ENCODE results near the gene UNCX.
"Not testable (repeated sequence)": the region's sequence is repeated elsewhere in the genome, so short reads cannot be mapped to it uniquely, and the experiment has no call there.

The UNCX gene

DNA sequence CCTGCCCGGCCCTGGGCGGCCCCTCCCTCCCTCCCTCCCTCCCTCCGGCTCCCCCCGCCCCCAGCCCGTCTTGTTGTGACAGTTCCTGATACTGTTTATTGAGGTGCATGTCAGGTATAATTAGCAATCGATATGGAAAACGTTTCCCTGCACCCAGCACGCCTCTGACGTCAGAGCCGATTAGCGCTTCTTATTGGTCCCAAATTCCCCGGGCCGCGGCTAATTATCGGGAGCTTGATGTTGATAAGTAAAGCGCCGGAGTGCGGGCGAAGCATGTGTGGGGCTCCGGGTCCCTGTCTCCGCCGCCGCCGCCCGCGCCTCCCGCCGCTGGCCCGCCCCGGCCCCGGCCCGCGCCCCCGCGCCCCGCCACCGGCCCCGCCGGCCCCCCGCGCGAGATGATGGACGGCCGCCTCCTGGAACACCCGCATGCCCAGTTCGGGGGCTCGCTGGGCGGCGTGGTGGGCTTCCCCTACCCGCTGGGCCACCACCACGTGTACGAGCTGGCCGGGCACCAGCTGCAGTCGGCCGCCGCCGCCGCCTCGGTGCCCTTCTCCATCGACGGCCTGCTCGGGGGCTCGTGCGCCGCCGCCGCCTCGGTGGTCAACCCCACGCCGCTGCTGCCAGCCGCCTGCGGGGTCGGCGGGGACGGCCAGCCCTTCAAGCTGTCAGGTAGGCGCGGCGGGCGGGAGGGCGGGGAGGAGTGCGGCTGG lies at the start of gene UNCX:
Gene UNCX (plus strand): TSS at position 250 of the 710 bp plus-strand sequence. CDS start 146 bp downstream, at position 396.
- in situ Hi-C loops (cut with MboI; ENCODE audit: low sequenced_read_pairs) = no loop called here

DNA sequence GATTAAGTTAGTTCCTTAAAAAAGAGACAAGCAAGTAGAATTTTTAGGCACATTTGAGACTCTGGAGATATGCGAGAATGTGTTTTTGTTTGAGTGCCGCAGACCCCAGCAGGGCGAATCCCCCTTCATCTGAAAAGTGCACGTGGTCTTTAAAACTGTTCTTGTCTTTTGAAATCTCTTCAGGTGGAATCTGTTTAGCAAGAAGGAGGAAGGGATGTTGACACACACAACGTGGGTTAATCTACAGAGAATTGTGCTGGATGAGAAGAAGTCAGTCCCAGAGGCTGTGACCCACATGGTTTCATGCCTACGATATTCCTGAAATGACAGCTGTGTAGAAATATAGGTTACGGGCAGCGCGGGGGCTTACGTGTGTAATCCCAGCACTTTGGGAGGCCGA lies 45.5 kb upstream of the UNCX start:
- in situ Hi-C loops (cut with MboI; ENCODE audit: low sequenced_read_pairs) = no loop called here

DNA sequence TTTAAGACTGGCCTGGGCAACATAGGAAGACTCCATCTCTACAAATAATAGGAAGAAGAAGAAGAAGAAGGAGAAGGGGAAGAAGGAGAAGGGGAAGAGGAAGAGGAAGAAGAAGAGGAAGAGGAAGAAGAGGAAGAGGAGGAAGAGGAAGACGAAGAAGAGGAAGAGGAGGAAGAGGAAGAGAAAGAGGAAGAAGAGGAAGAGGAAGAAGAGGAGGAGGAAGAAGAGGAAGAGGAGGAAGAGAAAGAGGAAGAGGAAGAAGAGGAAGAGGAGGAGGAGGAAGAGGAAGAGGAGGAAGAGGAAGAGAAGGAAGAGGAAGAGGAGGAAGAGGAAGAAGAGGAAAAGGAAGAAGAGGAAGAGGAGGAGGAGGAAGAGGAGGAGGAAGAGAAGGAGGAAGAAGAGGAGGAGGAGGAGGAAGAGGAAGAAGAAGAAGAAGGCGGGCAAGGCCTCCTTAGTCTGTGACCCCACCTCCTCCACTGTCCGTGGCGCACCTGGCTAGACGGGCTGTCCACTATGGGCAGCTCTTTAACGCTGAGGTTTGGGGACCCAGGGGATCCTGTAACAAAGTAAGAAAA lies 43.9 kb upstream of the UNCX start:
- in situ Hi-C loops (cut with MboI; ENCODE audit: low sequenced_read_pairs) = no loop called here

DNA sequence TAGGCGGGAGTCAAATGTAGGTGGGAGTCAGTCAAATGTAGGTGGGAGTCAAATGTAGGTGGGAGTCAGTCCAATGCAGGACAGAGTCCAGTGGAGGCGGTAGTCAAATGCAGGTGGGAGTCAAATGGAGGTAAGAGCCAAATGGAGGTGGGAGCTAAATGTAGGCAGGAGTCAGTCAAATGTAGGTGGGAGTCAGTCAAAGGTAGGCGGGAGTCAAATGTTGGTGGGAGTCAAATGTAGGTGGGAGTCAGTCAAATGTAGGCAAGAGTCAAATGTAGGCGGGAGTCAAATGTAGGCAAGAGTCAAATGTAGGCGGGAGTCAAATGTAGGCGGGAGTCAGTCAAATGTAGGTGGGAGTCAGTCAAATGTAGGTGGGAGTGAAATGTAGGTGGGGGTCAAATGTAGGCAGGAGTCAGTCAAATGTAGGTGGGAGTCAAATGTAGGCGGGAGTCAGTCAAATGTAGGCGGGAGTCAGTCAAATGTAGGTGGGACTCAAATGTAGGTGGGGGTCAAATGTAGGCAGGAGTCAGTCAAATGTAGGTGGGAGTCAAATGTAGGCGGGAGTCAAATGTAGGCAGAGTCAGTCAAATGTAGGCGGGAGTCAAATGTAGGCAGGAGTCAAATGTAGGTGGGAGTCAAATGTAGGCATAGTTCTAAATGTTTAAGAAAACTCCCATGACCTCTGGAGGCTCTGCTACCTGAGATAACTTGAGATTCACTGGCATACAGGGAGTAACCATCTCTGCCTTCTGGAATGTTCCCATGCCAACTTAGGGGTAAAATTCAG lies 42.5 kb upstream of the UNCX start:
- in situ Hi-C loops (cut with MboI; ENCODE audit: low sequenced_read_pairs) = no loop called here

DNA sequence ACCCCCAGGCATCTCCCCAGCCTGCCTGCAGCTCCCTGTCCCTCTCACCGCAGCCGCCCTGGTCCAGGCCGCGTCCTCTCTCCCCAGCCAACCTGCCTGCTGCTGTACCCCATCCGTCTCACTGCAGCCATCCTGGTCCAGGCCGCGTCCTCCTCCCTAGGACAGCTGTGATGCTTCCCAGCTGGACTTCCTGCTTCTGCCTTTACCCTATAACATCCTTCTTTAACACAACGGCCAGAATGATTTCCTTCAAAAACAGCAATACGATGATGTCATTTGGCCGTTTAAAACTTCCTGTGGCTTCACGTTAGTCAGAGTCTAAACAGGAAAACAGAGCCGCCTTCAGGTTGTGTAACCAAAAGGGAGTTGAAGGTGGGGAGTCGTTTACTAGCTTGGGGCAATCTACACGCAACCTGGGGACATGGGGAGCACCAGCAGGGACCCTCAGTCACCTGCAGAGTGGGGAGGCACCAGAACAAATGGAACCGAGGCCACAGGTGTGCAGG lies 40.4 kb upstream of the UNCX start:
- in situ Hi-C loops (cut with MboI; ENCODE audit: low sequenced_read_pairs) = no loop called here

DNA sequence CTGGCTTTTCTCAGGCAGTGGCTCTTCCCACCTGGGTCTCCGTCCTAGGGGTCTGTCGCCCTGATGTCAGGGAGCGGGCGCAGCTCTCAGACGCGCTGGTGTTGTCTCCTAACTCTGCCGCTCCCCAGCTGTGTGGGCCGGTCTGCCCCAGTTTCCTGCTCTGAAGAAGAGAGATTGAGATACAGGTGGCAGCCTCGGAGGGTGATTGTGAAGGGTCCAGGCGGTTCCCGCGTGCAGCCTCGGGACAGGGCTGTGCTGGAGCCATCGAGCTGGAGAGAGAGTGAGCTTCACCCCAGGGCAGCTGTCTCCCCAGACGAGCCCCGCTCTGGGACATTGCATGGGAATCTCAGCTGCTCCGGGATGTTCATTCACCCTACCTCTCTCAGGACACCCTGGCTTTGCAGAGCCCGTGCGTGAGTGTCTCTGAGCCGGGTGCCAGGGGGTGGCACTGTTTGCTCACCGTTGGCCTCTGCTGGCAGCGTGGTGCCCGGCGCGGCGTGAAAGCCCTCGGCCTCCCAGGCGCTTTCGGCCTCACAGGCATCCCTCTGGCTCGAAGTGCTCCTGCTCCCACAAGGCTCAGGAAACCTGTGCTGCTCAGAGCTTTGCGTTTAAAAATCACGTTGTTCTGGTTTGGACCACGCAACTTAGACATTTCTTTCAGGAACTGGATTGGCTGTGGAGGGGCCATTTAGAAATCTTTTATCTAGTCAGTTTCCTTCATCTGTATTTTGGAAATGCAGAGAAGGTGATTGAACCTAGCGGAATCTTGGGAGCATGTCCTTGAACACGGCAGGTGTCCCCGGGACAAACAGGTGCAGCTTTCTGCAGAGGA lies 38.9 kb upstream of the UNCX start:
- in situ Hi-C loops (cut with MboI; ENCODE audit: low sequenced_read_pairs) = no loop called here

DNA sequence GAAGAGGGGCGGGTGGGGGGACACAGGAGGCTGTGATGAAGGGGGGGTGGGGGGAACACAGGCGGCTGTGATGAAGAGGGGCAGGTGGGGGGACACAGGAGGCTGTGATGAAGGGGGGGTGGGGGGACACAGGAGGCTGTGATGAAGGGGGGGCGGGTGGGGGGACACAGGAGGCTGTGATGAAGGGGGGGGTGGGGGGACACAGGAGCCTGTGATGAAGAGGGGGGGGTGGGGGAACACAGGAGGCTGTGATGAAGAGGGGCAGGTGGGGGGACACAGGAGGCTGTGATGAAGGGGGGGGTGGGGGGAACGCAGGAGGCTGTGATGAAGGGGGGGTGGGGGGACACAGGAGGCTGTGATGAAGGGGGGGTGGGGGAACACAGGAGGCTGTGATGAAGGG lies 36.2 kb upstream of the UNCX start:
- in situ Hi-C loops (cut with MboI; ENCODE audit: low sequenced_read_pairs) = not testable (repeated sequence)

DNA sequence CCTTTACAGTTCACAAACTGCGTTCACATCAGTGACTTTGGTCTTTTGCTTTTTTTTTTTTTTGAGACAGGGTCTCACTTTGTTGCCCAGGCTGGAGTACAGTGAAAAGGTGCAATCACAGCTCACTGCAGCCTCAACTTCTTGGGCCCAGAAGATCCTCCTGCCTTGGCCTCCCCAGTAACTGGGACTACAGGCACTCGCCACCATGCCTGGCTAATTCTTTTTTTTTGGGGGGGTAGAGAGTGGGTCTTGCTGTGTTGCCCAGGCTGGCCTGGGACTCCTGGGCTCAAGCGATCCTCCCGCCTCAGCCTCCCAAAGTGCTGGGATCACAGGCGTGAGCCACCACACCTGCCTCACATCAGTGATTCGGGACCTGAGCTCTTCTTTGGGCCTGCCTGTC lies 35.7 kb upstream of the UNCX start:
- in situ Hi-C loops (cut with MboI; ENCODE audit: low sequenced_read_pairs) = no loop called here

DNA sequence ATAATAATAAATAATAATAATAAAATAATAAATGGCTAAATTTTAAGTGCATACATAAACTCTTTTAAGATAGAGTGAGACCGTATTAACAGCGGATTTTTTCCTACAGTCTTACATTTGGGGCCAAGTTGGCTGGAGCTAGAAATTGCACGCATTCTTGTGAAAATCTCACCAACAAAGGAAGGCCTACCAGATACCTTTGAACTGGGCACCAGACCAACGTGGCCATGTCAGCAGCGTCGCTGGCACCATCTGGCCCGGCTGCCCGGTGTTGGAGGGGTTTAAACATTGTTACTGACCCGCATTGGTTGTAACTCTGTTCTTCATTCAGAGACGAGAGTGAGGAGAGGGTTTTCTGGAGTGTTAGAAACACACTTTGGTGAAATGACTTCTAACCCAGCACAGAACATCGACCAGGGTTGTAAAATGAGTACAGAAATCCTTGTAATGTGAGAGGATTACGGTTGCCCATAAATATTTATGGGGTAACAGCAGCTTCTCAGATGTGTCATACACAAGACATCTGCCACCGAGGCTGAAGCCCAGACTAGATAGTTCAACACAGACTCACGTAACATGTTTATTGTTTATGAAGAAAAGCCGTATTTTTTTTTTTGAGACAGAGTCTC lies 34.6 kb upstream of the UNCX start:
- in situ Hi-C loops (cut with MboI; ENCODE audit: low sequenced_read_pairs) = no loop called here

DNA sequence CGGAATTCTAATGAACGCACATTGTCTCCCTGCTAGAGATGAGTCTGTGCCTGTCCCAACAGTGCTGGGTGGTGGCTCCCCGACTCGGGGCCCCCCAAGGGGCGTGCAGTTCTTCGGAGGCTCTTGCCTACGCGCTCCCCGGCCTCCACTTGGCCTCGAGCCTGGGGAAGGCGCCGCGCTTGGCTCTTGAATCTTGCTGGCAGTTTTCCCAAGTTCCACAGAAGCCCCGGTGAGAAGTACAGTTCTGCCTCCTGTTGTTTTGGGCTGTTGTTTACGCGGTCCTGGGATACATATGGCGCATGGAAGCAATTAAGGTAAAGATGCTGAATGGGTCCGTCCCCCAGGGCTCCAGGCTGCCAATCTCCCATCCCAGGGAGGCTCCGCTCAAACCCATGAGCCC lies 32.6 kb upstream of the UNCX start:
- in situ Hi-C loops (cut with MboI; ENCODE audit: low sequenced_read_pairs) = no loop called here

DNA sequence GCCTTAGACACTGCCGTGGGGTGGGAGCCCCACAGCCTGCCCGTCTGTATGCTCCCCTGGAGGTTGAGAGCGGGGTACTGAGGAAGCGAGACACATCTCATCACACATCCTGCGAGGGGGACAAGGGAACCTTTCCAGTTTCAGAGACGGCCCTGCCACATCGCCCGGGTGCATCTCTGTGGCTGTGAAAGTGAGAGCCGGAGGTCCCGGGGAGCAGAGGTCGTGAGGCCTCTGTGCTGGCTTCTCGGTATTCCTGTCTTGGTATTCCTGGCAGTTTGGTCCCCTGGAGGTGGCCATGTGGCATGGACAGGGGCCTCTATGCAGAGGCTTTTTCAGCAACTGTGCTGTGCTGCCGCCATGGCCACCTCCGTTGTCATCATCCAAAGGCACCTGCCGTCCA lies 30.8 kb upstream of the UNCX start:
- in situ Hi-C loops (cut with MboI; ENCODE audit: low sequenced_read_pairs) = no loop called here

DNA sequence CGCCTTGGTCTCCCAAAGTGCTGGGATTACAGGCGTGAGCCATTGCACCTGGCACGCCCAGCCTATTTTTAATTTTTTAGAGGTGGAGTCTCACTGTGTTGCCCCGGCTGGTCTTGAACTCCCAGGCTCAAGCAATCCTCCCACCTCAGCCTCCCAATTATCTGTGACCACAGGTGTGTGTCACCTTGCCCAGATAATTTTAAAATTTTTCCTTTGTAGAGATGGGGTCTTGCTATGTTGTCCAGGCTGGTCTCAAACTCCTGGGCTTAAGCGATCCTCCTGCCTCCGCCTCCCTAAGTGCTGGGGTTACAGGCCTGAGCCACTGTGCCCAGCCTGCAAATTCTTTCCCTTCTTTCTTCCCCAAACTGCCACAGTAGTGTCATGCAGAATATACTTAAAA lies 29.8 kb upstream of the UNCX start:
- in situ Hi-C loops (cut with MboI; ENCODE audit: low sequenced_read_pairs) = not testable (repeated sequence)

DNA sequence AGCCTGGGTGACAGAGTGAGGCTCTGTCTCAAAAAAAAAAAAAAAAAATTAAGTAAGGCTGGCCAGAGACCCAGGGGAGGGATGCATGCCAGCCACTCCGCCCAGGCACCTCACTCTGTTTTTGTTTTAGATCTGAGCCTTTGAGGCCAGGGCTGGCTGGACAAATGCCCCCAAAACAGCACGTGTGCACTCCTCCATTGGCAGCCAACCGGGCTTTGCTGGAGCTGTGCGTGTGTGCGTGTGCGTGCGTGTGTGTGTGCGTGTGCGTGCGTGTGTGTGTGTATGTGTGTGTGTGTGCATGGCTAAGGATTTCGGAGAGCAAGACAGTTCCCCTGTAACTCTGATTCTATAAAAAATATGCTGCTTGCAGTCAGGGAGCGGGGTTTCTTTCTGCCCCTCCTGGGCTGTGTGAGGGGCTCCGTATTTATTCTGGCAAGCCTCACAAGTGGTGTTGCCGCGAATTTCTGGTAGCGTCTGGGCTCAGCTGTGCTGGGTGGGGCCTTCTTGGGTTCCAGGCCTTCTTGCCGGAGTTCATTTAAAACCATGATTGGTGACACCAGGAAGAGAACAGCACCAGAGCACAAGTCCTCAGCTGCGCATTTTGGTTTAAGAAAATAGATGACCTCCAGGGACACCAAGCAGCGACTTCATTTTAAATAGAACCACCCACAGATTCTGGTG lies 28.1 kb upstream of the UNCX start:
- in situ Hi-C loops (cut with MboI; ENCODE audit: low sequenced_read_pairs) = no loop called here

DNA sequence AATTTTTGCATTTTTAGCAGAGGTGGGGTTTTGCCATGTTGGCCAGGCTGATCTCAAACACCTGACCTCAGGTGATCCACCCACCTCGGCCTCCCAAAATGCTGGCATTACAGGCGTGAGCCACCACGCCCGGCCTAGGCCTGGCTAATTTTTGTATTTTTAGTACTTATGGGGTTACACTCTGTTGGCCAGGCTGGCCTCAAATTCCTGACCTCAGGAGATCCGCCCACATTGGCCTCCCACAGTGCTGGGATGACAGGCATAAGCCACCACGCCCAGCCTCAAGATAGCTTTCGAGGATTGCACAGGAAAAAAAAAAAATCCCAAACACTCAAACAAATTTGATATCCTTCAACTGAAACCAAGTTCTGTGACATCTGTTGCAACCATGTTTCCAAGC lies 26.9 kb upstream of the UNCX start:
- in situ Hi-C loops (cut with MboI; ENCODE audit: low sequenced_read_pairs) = not testable (repeated sequence)

DNA sequence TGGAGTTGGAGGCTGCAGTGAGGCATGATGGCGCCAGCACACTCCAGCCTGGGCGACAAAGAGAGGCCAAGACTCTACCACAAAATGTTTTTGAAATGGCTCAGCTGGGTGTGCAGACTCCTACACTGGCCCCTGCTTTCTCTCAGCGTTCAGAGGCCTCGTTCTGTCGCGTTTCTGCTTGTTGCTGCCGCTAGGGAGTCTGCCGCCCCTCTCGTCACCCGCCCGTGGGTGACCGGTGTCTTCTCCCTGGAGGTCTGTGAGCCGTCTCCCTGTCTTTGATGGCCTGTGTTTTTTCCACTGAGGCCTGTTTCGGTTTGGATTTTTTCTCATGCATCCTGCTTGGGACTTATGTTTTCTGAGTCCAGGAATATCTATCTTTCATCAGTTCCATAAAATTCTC lies 23.6 kb upstream of the UNCX start:
- in situ Hi-C loops (cut with MboI; ENCODE audit: low sequenced_read_pairs) = no loop called here

DNA sequence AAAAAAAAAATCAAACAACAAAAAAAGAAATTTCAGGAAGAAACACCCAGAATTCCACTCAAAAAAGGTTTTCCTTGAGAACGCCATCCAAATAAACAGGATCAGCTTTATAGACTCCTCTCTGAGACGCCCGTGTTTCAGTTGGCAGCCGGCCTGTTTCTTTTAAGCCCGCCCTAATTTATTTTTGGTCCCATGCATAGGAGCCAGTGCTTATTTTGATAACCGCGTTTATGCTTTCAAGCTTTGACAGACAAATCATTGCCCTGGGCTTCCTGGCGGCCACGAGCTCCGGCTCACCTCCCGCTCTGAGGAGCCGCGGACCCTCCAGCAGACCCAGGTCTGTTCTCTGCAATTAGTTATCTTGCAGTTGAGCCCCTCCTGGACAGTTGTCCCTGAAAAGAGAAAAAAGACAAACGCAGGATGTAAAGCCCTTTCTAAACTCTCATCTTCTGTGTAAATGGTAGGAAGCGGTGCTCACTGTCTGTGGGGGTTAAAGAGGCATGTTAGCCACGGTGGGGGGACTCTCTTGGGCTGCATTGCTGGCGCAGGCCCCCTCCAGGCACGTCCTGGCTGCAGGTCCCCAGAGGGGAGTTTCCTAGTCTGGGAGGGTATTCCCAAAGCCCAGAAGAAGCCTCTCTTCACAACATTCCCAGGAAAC lies 22.2 kb upstream of the UNCX start:
- in situ Hi-C loops (cut with MboI; ENCODE audit: low sequenced_read_pairs) = no loop called here

DNA sequence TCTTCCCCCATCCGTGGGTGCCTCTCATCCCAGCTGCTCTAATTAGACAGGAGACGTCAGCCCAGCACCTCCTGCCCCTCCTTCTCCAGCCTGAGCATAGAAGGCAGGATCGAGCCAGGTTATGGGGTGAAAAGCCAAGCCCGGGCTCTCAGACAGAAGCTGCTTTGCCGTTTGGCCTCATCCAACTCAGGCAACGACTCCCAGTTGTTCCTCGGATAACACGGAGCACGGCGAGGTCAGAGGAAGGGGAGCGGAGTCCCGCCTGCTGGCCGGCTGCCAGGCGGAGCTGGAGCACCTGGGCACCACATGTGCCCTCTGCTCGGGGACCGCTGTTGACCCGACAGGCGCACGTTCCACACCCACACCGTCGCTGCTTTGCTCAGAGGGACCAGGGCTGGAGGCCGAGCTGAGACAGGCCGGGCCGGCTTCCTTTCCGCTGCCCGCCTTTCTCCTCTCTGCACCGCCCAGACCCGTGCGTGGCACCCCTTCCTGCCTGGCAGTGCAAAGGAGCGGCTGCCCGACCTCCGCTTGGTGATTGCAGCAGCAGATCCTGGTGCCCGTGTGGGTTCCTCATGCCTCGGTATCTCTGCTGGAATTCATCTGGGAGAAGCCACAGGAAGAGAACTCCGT lies 21.6 kb upstream of the UNCX start:
- in situ Hi-C loops (cut with MboI; ENCODE audit: low sequenced_read_pairs) = no loop called here

DNA sequence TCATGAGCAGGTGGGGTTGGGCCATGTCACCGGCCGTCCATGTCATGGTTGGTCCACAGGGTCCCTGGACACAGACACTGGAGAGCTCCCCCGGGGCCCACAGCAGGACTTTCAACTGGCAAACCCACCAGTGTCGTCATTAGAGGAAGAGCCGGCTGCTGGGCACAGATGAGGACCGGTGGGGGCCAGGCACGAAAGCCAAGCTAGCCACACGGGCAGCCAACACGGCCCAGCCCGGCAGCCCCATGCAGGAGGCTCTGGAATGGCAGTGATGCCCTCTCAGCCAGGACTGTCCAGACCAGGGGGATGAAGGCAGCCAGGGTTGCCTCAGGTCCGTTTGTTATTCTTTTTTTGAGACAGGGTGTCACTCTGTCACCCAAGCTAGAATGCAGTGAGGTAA lies 21.1 kb upstream of the UNCX start:
- in situ Hi-C loops (cut with MboI; ENCODE audit: low sequenced_read_pairs) = no loop called here

DNA sequence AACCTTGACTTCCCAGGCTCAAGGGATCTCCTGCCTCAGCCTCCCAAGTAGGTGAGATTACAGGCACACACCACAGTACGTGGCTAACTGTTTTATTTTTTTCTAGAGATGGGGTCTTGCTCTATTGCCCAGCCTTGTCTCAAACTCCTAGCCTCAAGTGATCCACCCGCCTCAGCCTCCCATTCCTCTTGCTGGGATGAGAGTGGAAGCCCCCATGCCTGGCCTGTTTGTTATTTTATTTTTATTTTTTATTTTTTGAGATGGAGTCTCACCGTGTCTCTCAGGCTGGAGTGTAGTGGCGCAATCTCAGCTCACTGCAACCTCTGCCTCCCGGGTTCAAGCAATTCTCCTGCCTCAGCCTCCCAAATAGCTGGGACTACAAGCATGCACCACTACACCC lies 20.6 kb upstream of the UNCX start:
- in situ Hi-C loops (cut with MboI; ENCODE audit: low sequenced_read_pairs) = not testable (repeated sequence)
